CD14-positive monocyte (primary cell): ENCODE data around the gene CASK. TPM values are rescaled to one million over a fixed set of nuclear protein-coding genes. Genes with fewer than 3 reads are reported as not detected.

ENCODE experiments used
- DNase-seq, 3 donors: peaks; one replicate each; pipeline ENCODE4 v3.0.0-alpha.2; 2011 to 2022
- H2AFZ ChIP-seq: 2 replicates; pipeline ENCODE4 v1.6.0; 2012; ENCODE audit warnings: mild to moderate bottlenecking, low read depth, low read length, inconsistent platforms; ENCODE audit not compliant: insufficient read depth, poor library complexity, severe bottlenecking
- H3K27ac ChIP-seq, 2 donors: 1 replicate in 1 of 2; 2 replicates in 1 of 2; pipeline ENCODE4 v1.5.1; 2012 to 2013; ENCODE audit warnings: low read length in 2 of 2, control low read depth in 1 of 2, inconsistent platforms in 1 of 2, low read depth in 1 of 2, mild to moderate bottlenecking in 1 of 2
- H3K27me3 ChIP-seq, 2 donors: one replicate each; pipeline versions ENCODE4 v1.6.0 to v1.6.1; 2011 to 2013; ENCODE audit warnings: low read length in 2 of 2; ENCODE audit not compliant: control insufficient read depth in 2 of 2, insufficient read depth in 2 of 2
- H3K36me3 ChIP-seq, 2 donors: replicated peaks in 1 of 2; 1 replicate in 1 of 2; 2 replicates in 1 of 2; pipeline versions ENCODE4 v1.5.1 to v1.6.1; 2012 to 2013; ENCODE audit warnings: low read length in 2 of 2, control low read depth in 1 of 2, inconsistent platforms in 1 of 2, mild to moderate bottlenecking in 1 of 2; ENCODE audit not compliant: insufficient read depth in 2 of 2, control insufficient read depth in 1 of 2
- H3K4me1 ChIP-seq, 2 donors: 1 replicate in 1 of 2; 2 replicates in 1 of 2; pipeline versions ENCODE4 v1.5.1 to v1.6.1; 2012 to 2013; ENCODE audit warnings: low read length in 2 of 2, control low read depth in 1 of 2, inconsistent platforms in 1 of 2, mild to moderate bottlenecking in 1 of 2, moderate library complexity in 1 of 2; ENCODE audit not compliant: insufficient read depth in 2 of 2, control insufficient read depth in 1 of 2
- H3K4me2 ChIP-seq: replicated peaks from 2 replicates; pipeline ENCODE3; 2012; ENCODE audit warnings: low read length, moderate library complexity, mild to moderate bottlenecking; ENCODE audit not compliant: poor library complexity, severe bottlenecking; ENCODE audit errors: extremely low read depth
- H3K4me3 ChIP-seq, 3 experiments: fragments of 200-600 bp in 1 of 3; sonication (generic) in 1 of 3; replicated peaks in 1 of 3; 1 replicate in 2 of 3; 2 replicates in 1 of 3; pipeline ENCODE4 v1.5.1; 2011 to 2013; ENCODE audit warnings: low read length in 3 of 3, mild to moderate bottlenecking in 3 of 3, control low read depth in 2 of 3, low read depth in 2 of 3, inconsistent platforms in 1 of 3, moderate library complexity in 1 of 3
- H3K79me2 ChIP-seq: 2 replicates; pipeline ENCODE4 v1.6.0; 2012; ENCODE audit warnings: mild to moderate bottlenecking, control low read depth, inconsistent platforms, low read length, moderate library complexity; ENCODE audit not compliant: insufficient read depth
- H3K9ac ChIP-seq: 2 replicates; pipeline ENCODE4 v1.6.0; 2017; ENCODE audit warnings: low read length, mild to moderate bottlenecking; ENCODE audit not compliant: insufficient read depth, poor library complexity, severe bottlenecking
- H3K9me3 ChIP-seq, 2 donors: replicated peaks in 1 of 2; 1 replicate in 1 of 2; 2 replicates in 1 of 2; pipeline versions ENCODE4 v1.5.1 to v1.6.1; 2012 to 2013; ENCODE audit warnings: low read length in 2 of 2, control low read depth in 1 of 2; ENCODE audit not compliant: control insufficient read depth in 1 of 2, insufficient read depth in 1 of 2
- H4K20me1 ChIP-seq: 2 replicates; pipeline ENCODE4 v1.6.0; 2012; ENCODE audit warnings: mild to moderate bottlenecking, low read length, control low read depth, moderate library complexity; ENCODE audit not compliant: insufficient read depth
- H3K27ac Mint-ChIP-seq, 7 donors: one replicate each; pipeline ENCODE4 v1.8.0; 2020; ENCODE audit warnings: mild to moderate bottlenecking in 7 of 7, mixed read lengths in 7 of 7, moderate library complexity in 6 of 7, inconsistent platforms in 2 of 7
- H3K27me3 Mint-ChIP-seq, 3 donors: one replicate each; pipeline ENCODE4 v1.8.0; 2021 to 2022; ENCODE audit warnings: low read depth in 3 of 3, mild to moderate bottlenecking in 3 of 3, mixed read lengths in 3 of 3, moderate library complexity in 3 of 3, inconsistent platforms in 1 of 3
- H3K36me3 Mint-ChIP-seq, 2 donors: one replicate each; pipeline ENCODE4 v1.8.0; 2020; ENCODE audit warnings: mixed read lengths in 2 of 2, inconsistent platforms in 1 of 2, mild to moderate bottlenecking in 1 of 2
- H3K4me1 Mint-ChIP-seq: one replicate; pipeline ENCODE4 v1.8.0; 2020; ENCODE audit warnings: mild to moderate bottlenecking, mixed read lengths
- H3K4me3 Mint-ChIP-seq, 2 donors: one replicate each; pipeline ENCODE4 v1.8.0; 2020; ENCODE audit warnings: mild to moderate bottlenecking in 2 of 2, mixed read lengths in 2 of 2, moderate library complexity in 1 of 2
- H3K9me3 Mint-ChIP-seq, 7 donors: one replicate each; pipeline ENCODE4 v1.8.0; 2020 to 2022; ENCODE audit warnings: mixed read lengths in 7 of 7, mild to moderate bottlenecking in 6 of 7, moderate library complexity in 6 of 7, inconsistent platforms in 2 of 7
- WGBS: methylation state at CpG from one replicate; pipeline ENCODE4 v1.1.5; 2013; ENCODE audit warnings: missing lambda C conversion rate; ENCODE audit not compliant: insufficient coverage; 5-methylcytosine and 5-hydroxymethylcytosine counted together
- intact Hi-C, 2 donors: fragments of 100-400 bp; cut with micrococcal nuclease; formaldehyde crosslinking; loops; one replicate each; pipeline versions ENCODE4 v1.15.0 to v1.15.1; 2023
- polyA minus RNA-seq: library from RNA; depleted of rRNA, polyadenylated mRNA; stranded (reverse); fragments of >200 nt; gene quantifications from 2 replicates; pipeline ENCODE4 v1.2.3, GENCODE V29; 2012
- polyA plus RNA-seq, 3 donors: library from polyadenylated mRNA; depleted of rRNA in 1 of 3; unstranded in 2 of 3; stranded (reverse) in 1 of 3; fragments of 300-500 nt in 2 of 3; fragments of >200 nt in 1 of 3; fragmentation: Illumina TruSeq in 2 of 3; gene quantifications; 1 replicate in 2 of 3; 2 replicates in 1 of 3; pipeline ENCODE4 v1.2.3, GENCODE V29; 2012 to 2021
- total RNA-seq, 12 experiments: library from RNA in 1 of 12; stranded (reverse) in 1 of 12; fragments of 120-200 nt in 1 of 12; gene quantifications; one replicate each; pipeline ENCODE4 v1.2.4 and lab custom pipeline; 2013 to 2026; ENCODE audit warnings: mixed read lengths in 6 of 12, inconsistent platforms in 1 of 12
- TF ChIP-seq, protein P1 (sequence below): fragments of 200-600 bp; IDR thresholded peaks from one replicate; pipeline ENCODE4 v1.8.0; 2022; ENCODE audit warnings: antibody characterized with exemption, mild to moderate bottlenecking

The CASK gene, protein sequence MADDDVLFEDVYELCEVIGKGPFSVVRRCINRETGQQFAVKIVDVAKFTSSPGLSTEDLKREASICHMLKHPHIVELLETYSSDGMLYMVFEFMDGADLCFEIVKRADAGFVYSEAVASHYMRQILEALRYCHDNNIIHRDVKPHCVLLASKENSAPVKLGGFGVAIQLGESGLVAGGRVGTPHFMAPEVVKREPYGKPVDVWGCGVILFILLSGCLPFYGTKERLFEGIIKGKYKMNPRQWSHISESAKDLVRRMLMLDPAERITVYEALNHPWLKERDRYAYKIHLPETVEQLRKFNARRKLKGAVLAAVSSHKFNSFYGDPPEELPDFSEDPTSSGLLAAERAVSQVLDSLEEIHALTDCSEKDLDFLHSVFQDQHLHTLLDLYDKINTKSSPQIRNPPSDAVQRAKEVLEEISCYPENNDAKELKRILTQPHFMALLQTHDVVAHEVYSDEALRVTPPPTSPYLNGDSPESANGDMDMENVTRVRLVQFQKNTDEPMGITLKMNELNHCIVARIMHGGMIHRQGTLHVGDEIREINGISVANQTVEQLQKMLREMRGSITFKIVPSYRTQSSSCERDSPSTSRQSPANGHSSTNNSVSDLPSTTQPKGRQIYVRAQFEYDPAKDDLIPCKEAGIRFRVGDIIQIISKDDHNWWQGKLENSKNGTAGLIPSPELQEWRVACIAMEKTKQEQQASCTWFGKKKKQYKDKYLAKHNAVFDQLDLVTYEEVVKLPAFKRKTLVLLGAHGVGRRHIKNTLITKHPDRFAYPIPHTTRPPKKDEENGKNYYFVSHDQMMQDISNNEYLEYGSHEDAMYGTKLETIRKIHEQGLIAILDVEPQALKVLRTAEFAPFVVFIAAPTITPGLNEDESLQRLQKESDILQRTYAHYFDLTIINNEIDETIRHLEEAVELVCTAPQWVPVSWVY
- 7.9 TPM for total RNA-seq (2013)
- polyA plus RNA-seq (1 to 10 TPM in 2 of 3 donors, under 1 TPM in 1; 0.48 to 7.4 (median 2.5) TPM), polyA minus RNA-seq (3.9 and 4.4 TPM in 2 replicates), total RNA-seq (lab: John Stamatoyannopoulos, UW) (10.5 to 27.0 (median 16.0) reads per million in 11 experiments)

DNA sequence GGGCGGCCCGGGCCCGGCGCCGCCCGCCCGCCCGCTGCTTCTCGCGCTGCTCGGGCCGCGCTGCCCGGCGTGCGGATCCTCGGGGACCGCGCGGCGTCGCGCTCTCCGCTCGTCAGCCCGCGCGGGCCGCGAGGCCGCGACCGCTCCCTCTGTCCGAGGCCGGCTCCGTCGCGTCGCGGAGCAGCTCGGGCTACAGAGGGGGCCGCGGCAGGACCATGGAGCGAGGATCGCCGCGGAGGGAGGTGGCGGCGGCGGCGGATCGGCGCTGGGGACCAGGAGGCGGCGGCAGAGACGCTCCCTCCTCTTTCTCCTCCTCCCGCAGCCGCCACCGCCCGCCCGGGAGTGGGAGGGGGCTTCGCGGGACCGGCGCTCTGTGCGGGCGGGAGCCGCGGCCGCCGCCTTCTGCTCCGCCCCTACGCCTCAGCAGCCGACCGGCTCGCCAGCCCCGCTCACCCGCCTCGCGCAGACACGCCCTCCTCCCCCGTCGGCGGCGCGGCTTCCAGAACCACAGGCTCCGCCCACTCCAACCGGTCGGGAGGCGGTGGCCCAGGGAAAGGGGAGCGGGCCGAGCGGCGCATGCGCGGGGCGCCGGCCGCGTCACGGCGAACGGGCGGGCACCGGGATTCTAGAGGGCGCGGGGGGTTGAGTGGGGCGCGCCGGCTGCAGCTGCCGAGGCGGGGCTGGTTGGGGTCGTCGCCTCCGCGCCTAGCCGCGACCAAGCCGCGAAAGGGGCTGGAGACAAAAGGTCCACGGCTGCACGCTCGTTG lies at the start of gene CASK:
Gene CASK, minus strand, starts transcription at position 344 of the 767 bp plus-strand sequence. CDS start 566 bp downstream, outside the sequence.
- Mint-ChIP-seq H3K9me3 (peaks cover 0 to 9% (median 0%) of the 10 kb centered on the region in 7 donors), H3K36me3 (peaks cover 0 to 1% of the 10 kb centered on the region in 2 donors), H3K4me3 (peak within 1 kb of the TSS; percentile 89 to 94), H3K27me3 (peaks cover 6 to 10% (median 8%) of the 10 kb centered on the region in 3 donors), H3K27ac (peak within 1 kb of the TSS; percentile 65 to 87 (median 83)), H3K4me1 (peaks cover 18% of the 10 kb centered on the region)
- Histone ChIP-seq H2AFZ (peak within 1 kb of the TSS; percentile 94), H4K20me1 (no peaks in the 10 kb centered on the region), H3K27ac (peak within 1 kb of the TSS; percentile 17 to 58), H3K36me3 (no peaks in the 10 kb centered on the region), H3K4me1 (peaks cover 8 to 19% of the 10 kb centered on the region in 2 donors), H3K79me2 (peaks cover 22% of the 10 kb centered on the region), H3K4me2 (peak within 1 kb of the TSS; percentile 84), H3K4me3 (peak within 1 kb of the TSS; percentile 67 to 94 (median 84)), H3K9me3 (no peaks in the 10 kb centered on the region), H3K27me3 (peaks cover 2 to 14% of the 10 kb centered on the region in 2 donors), H3K9ac (peak within 1 kb of the TSS; percentile 64)
- TF ChIP-seq, protein P1, sequence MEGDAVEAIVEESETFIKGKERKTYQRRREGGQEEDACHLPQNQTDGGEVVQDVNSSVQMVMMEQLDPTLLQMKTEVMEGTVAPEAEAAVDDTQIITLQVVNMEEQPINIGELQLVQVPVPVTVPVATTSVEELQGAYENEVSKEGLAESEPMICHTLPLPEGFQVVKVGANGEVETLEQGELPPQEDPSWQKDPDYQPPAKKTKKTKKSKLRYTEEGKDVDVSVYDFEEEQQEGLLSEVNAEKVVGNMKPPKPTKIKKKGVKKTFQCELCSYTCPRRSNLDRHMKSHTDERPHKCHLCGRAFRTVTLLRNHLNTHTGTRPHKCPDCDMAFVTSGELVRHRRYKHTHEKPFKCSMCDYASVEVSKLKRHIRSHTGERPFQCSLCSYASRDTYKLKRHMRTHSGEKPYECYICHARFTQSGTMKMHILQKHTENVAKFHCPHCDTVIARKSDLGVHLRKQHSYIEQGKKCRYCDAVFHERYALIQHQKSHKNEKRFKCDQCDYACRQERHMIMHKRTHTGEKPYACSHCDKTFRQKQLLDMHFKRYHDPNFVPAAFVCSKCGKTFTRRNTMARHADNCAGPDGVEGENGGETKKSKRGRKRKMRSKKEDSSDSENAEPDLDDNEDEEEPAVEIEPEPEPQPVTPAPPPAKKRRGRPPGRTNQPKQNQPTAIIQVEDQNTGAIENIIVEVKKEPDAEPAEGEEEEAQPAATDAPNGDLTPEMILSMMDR: no peak
- under 1% methylated on average over 75 of the region's 123 CpGs for WGBS
- intact Hi-C loops: no loop called here
- peak; percentile 81 to 85 (median 84) for DNase-seq
